HepG2 (cell line): Measurements from ENCODE around the gene TGFBI.

Source experiments
- ELF4 ChIP-seq: sonication (generic); formaldehyde crosslinking; IDR thresholded peaks from 2 replicates; pipeline ENCODE4 v1.5.0; 2020; ENCODE audit warnings: missing genetic modification reagents, mild to moderate bottlenecking, moderate library complexity, borderline replicate concordance
- NFIB ChIP-seq: sonication (generic); formaldehyde crosslinking; IDR thresholded peaks from 2 replicates; pipeline ENCODE4 v1.9.0; 2021; ENCODE audit warnings: missing genetic modification reagents, mild to moderate bottlenecking, borderline replicate concordance
- NR2C2 ChIP-seq: sonication (generic); formaldehyde crosslinking; IDR thresholded peaks from 2 replicates; pipeline ENCODE4 v1.4.0; 2020; ENCODE audit warnings: missing genetic modification reagents, mild to moderate bottlenecking, moderate library complexity, borderline replicate concordance
- TF ChIP-seq, protein P1 (sequence below): sonication (generic); formaldehyde crosslinking; IDR thresholded peaks from 2 replicates; pipeline ENCODE4 v1.5.0; 2020; ENCODE audit warnings: mild to moderate bottlenecking, missing genetic modification reagents, moderate library complexity
- TF ChIP-seq, protein P2 (sequence below): sonication (generic); formaldehyde crosslinking; IDR thresholded peaks from 2 replicates; pipeline ENCODE4 v1.4.0; 2020; ENCODE audit warnings: missing genetic modification reagents

DNA sequence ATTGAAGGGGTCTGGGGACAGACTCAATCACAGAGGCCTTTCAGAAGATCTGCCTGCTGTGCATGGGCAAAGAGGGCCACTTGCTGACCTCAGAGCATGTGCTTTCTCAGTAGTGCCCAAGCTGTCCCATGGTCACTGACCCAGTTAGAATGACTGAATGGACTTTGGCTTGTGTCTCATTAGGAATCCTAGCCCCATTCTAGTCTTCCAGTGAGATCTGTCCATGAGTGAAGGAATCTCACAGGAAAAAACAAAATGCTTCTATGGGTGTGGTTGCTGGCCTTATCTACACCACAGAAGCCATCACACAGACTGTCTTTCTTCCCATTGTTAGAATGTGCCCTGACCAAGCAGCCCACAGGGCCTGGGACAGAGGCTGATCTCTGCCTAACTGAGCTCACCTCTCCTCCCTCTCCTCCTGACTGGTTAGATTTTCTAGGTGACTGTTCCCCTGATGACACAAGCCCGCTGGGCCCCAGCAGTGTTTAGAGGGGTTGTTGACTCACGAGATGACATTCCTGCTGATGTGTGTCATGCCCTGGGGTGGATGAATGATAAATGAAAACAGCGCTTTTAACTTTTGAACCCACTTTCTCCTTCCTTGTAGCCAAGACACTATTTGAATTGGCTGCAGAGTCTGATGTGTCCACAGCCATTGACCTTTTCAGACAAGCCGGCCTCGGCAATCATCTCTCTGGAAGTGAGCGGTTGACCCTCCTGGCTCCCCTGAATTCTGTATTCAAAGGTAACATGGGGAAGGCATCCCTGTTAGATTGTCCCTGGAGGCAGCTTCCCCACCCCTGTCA, 24.8 kb downstream of the TGFBI start:
- TF ChIP-seq NFIB = no peak
- TF ChIP-seq ELF4 (CRISPR knock-in tag) = no peak
- TF ChIP-seq, protein P1, sequence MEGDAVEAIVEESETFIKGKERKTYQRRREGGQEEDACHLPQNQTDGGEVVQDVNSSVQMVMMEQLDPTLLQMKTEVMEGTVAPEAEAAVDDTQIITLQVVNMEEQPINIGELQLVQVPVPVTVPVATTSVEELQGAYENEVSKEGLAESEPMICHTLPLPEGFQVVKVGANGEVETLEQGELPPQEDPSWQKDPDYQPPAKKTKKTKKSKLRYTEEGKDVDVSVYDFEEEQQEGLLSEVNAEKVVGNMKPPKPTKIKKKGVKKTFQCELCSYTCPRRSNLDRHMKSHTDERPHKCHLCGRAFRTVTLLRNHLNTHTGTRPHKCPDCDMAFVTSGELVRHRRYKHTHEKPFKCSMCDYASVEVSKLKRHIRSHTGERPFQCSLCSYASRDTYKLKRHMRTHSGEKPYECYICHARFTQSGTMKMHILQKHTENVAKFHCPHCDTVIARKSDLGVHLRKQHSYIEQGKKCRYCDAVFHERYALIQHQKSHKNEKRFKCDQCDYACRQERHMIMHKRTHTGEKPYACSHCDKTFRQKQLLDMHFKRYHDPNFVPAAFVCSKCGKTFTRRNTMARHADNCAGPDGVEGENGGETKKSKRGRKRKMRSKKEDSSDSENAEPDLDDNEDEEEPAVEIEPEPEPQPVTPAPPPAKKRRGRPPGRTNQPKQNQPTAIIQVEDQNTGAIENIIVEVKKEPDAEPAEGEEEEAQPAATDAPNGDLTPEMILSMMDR = 0 out of 2 replicates have a peak, but pooled peaks have one; percentile 8
- TF ChIP-seq, protein P2, sequence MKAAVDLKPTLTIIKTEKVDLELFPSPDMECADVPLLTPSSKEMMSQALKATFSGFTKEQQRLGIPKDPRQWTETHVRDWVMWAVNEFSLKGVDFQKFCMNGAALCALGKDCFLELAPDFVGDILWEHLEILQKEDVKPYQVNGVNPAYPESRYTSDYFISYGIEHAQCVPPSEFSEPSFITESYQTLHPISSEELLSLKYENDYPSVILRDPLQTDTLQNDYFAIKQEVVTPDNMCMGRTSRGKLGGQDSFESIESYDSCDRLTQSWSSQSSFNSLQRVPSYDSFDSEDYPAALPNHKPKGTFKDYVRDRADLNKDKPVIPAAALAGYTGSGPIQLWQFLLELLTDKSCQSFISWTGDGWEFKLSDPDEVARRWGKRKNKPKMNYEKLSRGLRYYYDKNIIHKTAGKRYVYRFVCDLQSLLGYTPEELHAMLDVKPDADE (CRISPR knock-in tag) = no peak
- TF ChIP-seq NR2C2 (CRISPR knock-in tag) = peak; percentile 67
